DND-41 (cell line): ENCODE data around the gene PELI2.

ENCODE experiments used
- ATAC-seq: fragments of 200-7000 bp; cut with Tn5 transposase; 3 replicates; pipeline ENCODE4 v1.9.1; 2021; ENCODE audit warnings: low read depth; ENCODE audit not compliant: insufficient read depth
- DNase-seq: peaks from one replicate; pipeline ENCODE4 v3.0.0-alpha.2; 2020
- H2AFZ ChIP-seq: 2 replicates; pipeline ENCODE4 v1.6.0; 2012; ENCODE audit warnings: low read depth, low read length
- H3K27ac ChIP-seq: 2 replicates; pipeline ENCODE4 v1.5.1; 2012; ENCODE audit warnings: low read length, inconsistent platforms
- H3K27me3 ChIP-seq: fragments of 200-600 bp; sonication (generic); 2 replicates; pipeline ENCODE4 v1.6.0; 2012; ENCODE audit warnings: low read length, mild to moderate bottlenecking, inconsistent platforms; ENCODE audit not compliant: insufficient read depth, poor library complexity
- H3K36me3 ChIP-seq: 2 replicates; pipeline ENCODE4 v1.5.1; 2012; ENCODE audit warnings: low read length, inconsistent platforms; ENCODE audit not compliant: insufficient read depth
- H3K4me1 ChIP-seq: 2 replicates; pipeline ENCODE4 v1.5.1; 2012; ENCODE audit warnings: mild to moderate bottlenecking, low read length; ENCODE audit not compliant: insufficient read depth
- H3K4me2 ChIP-seq: 2 replicates; pipeline ENCODE4 v1.6.0; 2012; ENCODE audit warnings: mild to moderate bottlenecking, moderate library complexity, low read length, inconsistent platforms; ENCODE audit not compliant: insufficient read depth
- H3K4me3 ChIP-seq, 2 experiments: fragments of 200-600 bp in 1 of 2; shearing (Covaris generic) in 1 of 2; 2 replicates each; pipeline ENCODE4 v1.5.1; 2012 to 2016; ENCODE audit warnings: inconsistent platforms in 2 of 2, low read length in 2 of 2, mild to moderate bottlenecking in 2 of 2, low read depth in 1 of 2, moderate library complexity in 1 of 2
- H3K79me2 ChIP-seq: 2 replicates; pipeline ENCODE4 v1.6.0; 2012; ENCODE audit warnings: low read length, inconsistent platforms; ENCODE audit not compliant: insufficient read depth
- H3K9ac ChIP-seq: 2 replicates; pipeline ENCODE4 v1.6.0; 2012; ENCODE audit warnings: low read depth, mild to moderate bottlenecking, inconsistent platforms, low read length, moderate library complexity
- H3K9me3 ChIP-seq: 2 replicates; pipeline ENCODE4 v1.5.1; 2012; ENCODE audit warnings: low read length, moderate library complexity, mild to moderate bottlenecking, inconsistent platforms; ENCODE audit not compliant: insufficient read depth, severe bottlenecking
- H4K20me1 ChIP-seq: 2 replicates; pipeline ENCODE4 v1.6.0; 2012; ENCODE audit warnings: low read length; ENCODE audit not compliant: insufficient read depth
- EZH2 ChIP-seq: IDR thresholded peaks from 3 replicates; pipeline ENCODE4 v1.6.1; 2012; ENCODE audit warnings: borderline replicate concordance, low read depth, mild to moderate bottlenecking, moderate library complexity, low read length, inconsistent platforms; ENCODE audit not compliant: severe bottlenecking
- TF ChIP-seq, protein P1 (sequence below): IDR thresholded peaks from 2 replicates; pipeline ENCODE4 v1.5.1; 2012; ENCODE audit warnings: borderline replicate concordance, low read length, moderate library complexity, mild to moderate bottlenecking; ENCODE audit not compliant: poor library complexity, severe bottlenecking; ENCODE audit errors: extremely low read depth

PELI2 gene

GRCh38 chr14:56349960-56350359 is 231.7 kb downstream of the PELI2 start:
- no peaks in the 10 kb centered on the region for H3K4me1 ChIP-seq
- no peaks in the 10 kb centered on the region for H3K27me3 ChIP-seq
- no peak overlapping the region for H2AFZ ChIP-seq
- no peak overlapping the region for H3K4me3 ChIP-seq
- no peak for TF ChIP-seq EZH2
- TF ChIP-seq, protein P1, sequence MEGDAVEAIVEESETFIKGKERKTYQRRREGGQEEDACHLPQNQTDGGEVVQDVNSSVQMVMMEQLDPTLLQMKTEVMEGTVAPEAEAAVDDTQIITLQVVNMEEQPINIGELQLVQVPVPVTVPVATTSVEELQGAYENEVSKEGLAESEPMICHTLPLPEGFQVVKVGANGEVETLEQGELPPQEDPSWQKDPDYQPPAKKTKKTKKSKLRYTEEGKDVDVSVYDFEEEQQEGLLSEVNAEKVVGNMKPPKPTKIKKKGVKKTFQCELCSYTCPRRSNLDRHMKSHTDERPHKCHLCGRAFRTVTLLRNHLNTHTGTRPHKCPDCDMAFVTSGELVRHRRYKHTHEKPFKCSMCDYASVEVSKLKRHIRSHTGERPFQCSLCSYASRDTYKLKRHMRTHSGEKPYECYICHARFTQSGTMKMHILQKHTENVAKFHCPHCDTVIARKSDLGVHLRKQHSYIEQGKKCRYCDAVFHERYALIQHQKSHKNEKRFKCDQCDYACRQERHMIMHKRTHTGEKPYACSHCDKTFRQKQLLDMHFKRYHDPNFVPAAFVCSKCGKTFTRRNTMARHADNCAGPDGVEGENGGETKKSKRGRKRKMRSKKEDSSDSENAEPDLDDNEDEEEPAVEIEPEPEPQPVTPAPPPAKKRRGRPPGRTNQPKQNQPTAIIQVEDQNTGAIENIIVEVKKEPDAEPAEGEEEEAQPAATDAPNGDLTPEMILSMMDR = no peak
- H3K79me2 ChIP-seq = no peaks in the 10 kb centered on the region
- no peak overlapping the region for H3K9ac ChIP-seq
- H3K27ac ChIP-seq = no peak overlapping the region
- H4K20me1 ChIP-seq = no peaks in the 10 kb centered on the region
- H3K9me3 ChIP-seq = peaks cover 4% of the 10 kb centered on the region
- H3K4me2 ChIP-seq = no peak overlapping the region
- H3K36me3 ChIP-seq = no peaks in the 10 kb centered on the region; the same call in 1 of the 2 replicates
- DNase-seq = no peak
- no peak for ATAC-seq
